Measurements from ENCODE around the gene ZNF181.

Gene ZNF181

DNA sequence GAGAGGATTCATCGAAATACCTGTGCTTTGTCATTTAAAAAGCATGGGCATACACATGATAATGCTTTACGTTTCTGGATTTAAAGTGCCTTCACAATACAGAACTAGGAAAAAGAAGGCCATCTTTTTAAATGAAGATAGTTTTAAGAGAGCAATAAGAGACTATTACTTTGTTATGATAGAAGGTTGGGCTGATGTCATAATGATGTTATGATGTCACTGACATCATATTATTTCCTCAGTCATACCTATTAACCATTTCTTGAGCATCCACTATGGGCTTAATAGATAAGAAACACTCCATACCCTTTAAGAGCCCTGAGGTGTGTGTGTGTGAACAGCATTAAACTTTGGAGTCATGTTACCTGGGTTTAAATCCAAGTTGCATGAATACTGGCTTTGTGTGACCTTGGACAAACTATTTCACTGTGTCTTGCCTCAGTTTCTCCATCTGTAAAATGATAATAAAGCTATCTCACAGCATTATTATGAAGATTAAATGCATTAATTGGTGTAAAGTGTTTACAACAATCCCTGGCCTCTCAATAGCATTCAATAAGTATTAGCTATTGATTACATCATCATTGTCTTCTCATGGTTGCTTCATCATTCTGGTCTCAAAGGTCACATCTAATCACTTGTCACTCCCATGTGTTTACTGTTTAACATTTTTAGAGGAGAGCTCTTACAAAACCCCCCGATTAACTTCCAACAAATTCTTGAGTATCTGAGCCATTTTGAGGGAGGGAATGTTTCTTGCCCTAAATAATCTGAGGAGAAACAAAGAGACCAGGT is 11.1 kb downstream of the ZNF181 start:
- in situ Hi-C loops (cut with MboI; ENCODE audit: low sequenced_read_pairs), result no loop called here

DNA sequence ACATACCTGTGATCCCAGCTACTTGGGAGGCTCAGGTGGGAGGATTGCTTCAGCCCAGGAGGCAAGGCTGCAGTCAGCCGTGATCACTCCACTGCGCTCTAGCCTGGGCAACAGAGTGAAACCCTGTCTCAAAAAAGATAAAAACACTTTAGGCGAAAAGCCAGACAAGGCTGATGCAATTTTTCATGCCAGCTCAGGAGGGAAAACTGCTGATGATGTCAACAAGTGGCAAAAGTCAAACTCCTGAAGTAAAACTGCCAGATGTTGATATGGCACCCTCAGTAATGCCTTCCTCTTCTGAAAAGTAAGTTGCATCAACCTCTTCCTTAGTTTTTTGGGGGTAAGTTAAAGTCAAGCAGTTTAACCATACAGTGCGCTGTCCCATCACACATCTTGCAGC is 23.4 kb downstream of the ZNF181 start:
- in situ Hi-C loops (cut with MboI; ENCODE audit: low sequenced_read_pairs), result no loop called here

DNA sequence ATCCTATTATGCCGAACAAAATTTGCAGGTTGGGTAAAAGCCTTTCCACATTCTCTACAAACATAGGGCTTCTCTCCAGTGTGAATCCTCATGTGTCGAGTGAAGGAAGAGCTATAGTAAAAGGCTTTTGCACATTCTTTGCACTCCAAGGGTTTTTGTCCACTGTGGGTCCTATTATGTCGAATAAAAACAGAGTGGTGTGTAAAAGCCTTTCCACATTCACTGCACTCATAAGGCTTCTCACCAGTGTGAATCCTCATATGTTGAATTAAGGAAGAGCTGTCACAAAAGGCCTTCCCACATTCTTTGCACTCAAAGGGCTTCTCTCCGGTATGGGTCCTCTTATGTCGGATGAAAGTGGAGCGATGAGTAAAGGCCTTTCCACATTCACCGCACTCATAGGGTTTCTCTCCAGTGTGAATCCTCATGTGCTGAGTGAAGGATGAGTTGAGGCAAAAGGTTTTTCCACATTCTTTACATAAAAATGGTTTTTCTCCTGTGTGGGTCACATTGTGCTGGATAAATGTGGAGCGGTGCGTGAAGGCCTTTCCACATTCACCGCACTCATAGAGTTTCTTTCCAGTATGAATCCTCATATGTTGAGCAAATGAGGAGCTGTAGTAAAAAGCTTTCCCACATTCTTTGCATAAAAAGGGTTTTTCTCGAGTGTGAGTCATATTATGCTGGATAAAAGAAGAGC is 25.3 kb downstream of the ZNF181 start:
- in situ Hi-C loops (cut with MboI; ENCODE audit: low sequenced_read_pairs), result no loop called here

DNA sequence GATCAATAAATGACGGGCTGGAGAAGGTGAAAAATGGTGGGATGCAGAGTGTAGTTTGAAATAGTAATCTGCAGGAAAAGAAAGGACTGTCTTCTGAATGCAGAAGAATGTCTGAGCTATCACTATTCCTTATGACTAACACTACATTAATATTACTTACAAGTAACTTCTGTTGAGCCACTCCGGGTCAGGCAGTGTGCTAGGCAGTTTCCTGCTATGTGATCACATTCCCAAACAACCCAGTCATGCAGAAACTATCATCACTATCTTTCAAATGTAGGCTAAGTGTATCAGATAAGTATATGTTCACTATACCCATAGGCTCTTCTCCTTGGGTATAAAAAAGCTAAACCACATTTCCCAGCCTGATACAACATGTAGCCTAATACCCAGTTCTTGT is 32.3 kb downstream of the ZNF181 start:
- in situ Hi-C loops (cut with MboI; ENCODE audit: low sequenced_read_pairs), result no loop called here

DNA sequence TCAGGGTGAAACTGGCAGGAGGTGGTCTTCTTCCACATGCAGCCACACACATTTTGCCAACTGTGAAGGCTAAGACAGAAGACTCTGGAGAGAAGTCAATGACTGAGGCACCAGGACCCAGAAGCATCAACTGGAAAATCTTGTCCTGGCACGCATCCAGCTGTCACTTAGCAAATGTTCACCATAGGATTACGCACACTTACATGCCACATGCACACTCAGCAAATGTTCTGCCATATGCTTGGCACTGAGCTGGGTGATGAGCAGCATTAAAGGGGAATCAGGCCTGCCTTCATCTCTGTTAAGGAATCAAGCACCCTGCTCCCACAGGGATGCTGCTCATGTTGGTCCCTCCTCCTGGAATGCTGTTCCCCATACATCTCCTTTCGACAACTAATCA is 33.9 kb downstream of the ZNF181 start:
- in situ Hi-C loops (cut with MboI; ENCODE audit: low sequenced_read_pairs), result no loop called here

DNA sequence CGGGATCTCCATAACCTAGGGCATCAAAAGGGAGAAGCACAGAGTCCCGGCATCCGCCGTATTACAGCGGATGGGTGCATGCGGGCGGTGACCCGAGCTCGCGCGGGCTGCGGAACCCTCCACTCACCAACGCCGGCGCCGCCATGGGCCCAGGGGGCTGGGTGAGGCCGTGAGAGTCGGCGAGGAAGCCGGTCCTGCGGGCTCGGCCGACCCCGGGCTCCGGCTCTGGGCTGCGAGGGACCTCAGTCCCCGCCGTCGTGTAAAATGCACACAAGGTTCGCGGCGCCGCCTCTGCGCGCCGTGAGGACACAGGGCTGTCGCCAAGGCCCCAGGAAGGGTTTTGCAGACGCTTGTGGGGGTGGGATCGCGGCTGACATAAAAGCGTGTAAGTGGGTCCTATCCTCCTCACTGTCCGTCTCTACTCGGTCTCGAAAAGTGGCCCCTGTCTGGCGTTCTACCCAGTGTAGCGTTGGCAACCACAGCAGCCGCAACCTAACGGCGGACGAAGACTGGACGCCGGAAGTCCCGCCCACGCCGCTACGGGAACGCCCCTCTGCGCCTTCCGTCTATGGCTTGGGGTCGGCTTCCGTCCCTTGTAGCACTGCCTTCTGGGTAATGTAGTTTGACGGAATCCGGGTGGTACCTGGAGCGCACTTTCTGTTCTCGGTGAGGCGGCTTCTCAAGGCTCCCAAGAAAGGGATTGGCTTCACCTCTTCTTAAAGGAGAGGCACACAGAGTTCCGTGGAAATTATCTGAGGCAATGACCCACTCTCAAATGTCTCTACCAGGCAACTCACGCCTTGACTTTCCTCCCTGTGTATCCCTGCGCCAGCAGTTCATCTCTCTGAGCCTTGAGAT is 38.9 kb downstream of the ZNF181 start, which contains the start of gene ZNF599:
Gene ZNF599 (minus strand): TSS at position 519 of the 858 bp plus-strand sequence. CDS start 374 bp downstream, at position 145.
- in situ Hi-C loops (cut with MboI; ENCODE audit: low sequenced_read_pairs), result no loop called here

DNA sequence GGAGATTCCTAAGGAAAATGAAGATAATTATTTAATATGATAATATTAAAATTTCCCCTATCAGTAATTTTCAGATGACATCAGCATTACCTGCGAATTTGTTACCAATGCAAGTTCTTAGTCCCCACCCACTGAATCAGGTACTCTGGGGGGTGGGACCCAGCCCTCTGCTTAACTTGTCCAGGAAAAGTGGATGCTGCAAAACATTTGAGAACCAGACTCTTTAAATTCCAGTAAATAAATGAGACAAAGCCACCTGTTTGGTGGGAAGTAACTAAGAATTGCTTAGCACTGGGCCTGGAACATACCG is 39.5 kb downstream of the ZNF181 start:
- in situ Hi-C loops (cut with MboI; ENCODE audit: low sequenced_read_pairs), result no loop called here

DNA sequence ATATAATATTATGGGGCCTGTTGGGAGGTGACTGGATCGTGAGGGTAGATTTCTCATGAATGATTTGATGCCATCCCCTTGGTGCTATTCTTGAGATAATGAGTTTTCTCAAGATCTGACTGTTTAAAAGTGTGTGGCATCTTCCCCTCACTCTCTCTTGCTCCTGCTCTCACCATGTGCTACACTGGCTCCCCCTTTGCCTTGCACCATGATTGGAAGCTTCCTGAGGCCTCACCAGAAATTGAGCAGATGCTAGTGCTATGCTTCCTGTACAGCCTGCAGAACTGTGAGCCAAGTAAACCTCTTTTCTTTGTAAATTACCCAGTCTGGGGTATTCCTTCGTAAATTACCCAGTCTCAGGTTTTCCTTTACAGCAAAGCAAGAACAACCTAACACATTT is 40.8 kb downstream of the ZNF181 start:
- in situ Hi-C loops (cut with MboI; ENCODE audit: low sequenced_read_pairs), result no loop called here

DNA sequence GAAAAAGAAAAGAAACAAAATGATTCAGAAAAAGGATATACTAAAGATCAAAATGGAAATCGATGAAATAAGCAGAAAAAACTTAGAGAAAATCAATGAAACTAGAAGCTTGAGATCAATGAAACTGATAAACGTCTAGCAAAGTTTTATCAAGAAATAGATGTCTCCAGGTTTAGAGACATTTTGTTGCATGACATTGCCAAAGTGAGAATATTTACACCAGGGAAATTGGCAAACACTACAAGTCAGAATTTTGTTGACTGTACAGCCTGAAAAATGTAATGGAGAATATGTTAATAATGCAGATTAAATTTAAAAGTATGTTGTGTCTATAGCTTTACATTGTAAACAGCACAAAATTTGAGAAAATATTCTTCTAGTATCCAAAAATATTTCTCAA is 44.3 kb downstream of the ZNF181 start:
- in situ Hi-C loops (cut with MboI; ENCODE audit: low sequenced_read_pairs), result no loop called here

DNA sequence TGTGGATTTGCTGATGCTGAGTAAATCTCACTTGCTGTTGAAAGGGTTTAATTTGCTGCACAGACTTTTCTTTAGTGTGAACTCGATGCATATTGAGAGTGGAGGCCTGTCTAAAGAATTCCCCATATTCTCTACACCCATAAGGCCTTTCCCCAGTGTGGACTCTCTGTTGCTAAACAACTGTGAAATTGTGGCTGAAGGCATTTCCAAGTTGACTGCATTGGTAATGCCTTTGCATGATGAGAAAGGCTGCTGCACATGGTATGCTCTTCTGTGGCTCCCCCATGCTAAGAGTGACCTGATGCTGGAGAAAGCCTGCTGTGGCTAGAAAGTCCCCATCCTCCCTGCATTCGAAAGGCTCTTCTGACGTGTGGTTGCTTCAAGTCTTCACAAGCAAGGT is 45.6 kb downstream of the ZNF181 start:
- in situ Hi-C loops (cut with MboI; ENCODE audit: low sequenced_read_pairs), result no loop called here

DNA sequence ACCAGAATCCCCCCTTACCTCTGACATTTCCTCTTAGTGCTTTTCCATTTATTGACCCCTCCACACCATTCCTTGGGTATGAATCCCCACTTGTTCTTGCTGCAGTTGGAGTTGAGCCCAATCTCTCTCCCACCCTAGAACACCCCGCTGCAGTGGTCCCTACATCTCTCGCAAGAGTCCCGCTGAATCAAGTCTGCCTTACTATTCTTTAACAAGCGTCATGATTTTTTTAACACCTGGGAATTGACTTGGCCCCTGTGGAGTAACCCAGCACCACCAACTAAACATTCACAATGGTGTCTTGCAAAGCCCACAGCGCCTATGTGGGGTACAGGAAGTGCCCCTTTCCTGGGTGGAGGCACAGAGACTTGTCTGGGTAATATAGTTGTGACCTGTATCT is 52.2 kb downstream of the ZNF181 start:
- in situ Hi-C loops (cut with MboI; ENCODE audit: low sequenced_read_pairs), result no loop called here

DNA sequence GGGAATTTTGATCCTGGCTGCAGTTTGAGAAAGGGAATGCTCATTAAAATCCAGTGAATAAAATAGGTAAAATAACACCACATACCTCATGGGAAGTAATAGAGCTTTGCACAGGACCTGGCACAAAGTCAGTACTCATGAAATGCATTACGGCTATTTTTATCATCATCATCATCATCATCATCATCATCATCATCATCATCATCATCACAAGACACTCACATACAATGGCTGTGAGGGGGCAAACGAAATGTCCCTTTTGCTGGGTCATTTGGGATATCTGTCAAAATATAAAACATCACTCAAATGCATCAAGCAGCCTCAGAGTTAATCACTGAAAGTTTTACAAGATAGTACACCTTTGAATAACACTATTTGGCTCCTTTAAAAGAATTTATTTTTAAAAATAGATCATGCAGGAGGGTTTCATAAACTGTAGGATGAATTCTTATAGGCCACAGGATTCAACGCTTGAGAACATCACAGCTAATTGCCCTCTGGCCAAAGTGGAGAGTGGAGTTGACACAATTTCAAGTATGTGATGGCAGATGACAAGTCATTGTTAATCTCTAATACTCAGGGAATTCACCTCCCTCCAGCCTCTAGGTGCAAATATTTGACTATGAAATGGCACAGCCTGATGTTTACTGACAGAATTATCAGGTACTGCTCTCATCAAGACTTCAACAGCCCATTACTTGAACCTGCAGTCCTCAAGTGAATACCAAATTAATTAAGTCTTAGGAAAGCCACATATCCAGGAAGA is 53.2 kb downstream of the ZNF181 start:
- in situ Hi-C loops (cut with MboI; ENCODE audit: low sequenced_read_pairs), result no loop called here

DNA sequence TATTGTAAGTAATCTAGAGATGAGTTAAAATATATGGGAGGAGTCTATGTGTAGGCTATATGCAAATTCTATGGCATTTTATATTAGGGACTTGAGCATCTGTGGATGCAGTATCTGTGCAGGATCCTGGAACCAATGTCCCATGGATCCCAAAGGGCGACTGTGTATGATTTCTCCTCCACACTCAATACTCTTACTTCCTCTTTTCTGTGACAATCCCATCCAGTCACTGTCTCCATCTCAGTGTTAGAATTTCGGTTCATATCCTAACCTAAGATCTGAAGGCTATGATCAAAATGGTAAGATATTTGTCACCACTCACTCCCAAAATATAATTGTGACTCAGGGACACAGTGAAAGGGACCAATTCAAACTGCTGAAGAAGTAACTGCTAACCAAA is 54.0 kb downstream of the ZNF181 start:
- in situ Hi-C loops (cut with MboI; ENCODE audit: low sequenced_read_pairs), result no loop called here

DNA sequence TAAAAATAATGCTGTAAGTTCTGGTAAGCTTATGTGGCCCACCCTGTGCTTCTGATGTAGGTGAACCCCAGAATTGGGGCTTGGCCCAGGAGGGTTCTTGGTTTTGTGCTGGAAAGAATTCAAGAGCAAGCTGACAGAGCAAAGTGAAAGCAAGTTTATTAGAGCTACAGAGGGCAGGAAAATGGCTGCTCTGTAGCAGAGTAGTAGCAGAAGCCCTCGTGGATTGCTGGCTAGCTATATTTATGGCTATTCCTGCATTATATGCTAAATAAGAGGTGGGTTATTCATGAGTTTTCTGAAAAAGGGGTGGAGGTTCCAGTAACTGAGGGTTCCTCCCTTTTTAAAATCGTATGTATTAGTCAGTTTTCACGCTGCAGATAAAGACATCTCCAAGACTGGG is 59.5 kb downstream of the ZNF181 start:
- in situ Hi-C loops (cut with MboI; ENCODE audit: low sequenced_read_pairs), result no loop called here

DNA sequence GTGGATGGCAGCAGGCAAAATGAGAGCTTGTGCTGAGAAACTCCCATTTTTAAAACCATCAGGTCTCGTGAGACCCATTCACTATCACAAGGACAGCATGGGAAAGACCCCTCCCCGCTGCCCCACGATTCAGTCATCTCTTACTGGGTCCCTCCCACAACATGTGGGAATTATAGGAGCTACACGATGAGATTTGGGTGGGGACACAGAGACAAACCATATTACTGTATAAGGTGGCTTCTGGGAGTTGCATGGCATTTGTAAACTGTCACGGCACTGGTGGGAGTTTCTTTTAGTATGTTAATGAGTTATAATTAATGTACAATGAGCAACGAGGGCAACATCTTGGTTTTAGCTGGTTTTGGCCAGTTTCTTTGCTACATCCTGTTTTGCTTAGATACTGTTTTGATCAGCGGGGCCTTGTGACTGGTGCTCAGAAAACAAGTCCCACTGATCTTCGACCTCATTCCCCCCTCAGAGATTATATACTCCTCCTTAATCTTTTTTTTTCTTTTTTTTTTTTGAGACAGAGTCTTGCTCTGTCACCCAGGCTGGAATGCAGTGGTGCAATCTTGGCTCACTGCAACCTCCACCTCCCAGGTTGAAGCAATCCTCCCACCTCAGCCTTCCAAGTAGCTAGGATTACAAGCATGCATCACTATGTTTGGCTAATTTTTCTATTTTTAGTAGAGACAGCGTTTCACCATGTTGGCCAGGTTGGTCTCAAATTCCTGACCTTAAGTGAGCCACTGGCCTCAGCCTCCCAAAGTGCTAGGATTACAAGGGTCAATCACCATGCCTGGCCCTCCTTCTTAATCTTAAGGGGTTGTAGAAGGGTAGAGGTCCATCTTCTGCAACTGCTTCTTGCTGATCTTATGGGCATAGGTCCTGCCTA is 60.3 kb downstream of the ZNF181 start:
- in situ Hi-C loops (cut with MboI; ENCODE audit: low sequenced_read_pairs), result no loop called here

Data from HL-60/S4 (cell line).